Activated CD8-positive, alpha-beta memory T cell treated with anti-CD3 and anti-CD28 coated beads, Interleukin-2, amount 50 U/mL, for 4 hours (primary cell): Measurements from ENCODE around the gene KRTAP9-3.
"Not testable (repeated sequence)": the region's sequence is repeated elsewhere in the genome, so short reads cannot be mapped to it uniquely, and the experiment has no call there.

Experiments used
- DNase-seq: peaks from one replicate; pipeline ENCODE4 v3.0.0-alpha.2; 2020

KRTAP9-3 gene

DNA sequence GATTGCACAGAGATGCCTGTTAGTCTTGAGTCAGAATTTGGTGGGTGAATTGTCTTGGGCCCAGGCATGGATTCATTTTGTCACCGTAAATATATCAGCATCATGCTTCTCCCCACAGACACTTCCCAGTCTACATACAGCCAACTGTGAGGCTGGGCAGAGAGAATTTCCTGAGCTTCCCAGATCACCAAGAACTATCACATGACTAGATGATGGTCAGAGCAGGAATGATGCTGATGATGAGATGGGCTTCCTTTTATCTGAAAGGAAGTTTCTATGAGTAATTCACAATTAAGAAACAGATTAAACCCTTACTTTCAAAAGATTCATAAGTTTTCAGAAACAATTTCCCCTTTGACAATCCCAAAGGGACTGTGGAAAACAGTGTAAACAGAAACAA is 22.6 kb downstream of the KRTAP9-3 start:
- no peak for DNase-seq

DNA sequence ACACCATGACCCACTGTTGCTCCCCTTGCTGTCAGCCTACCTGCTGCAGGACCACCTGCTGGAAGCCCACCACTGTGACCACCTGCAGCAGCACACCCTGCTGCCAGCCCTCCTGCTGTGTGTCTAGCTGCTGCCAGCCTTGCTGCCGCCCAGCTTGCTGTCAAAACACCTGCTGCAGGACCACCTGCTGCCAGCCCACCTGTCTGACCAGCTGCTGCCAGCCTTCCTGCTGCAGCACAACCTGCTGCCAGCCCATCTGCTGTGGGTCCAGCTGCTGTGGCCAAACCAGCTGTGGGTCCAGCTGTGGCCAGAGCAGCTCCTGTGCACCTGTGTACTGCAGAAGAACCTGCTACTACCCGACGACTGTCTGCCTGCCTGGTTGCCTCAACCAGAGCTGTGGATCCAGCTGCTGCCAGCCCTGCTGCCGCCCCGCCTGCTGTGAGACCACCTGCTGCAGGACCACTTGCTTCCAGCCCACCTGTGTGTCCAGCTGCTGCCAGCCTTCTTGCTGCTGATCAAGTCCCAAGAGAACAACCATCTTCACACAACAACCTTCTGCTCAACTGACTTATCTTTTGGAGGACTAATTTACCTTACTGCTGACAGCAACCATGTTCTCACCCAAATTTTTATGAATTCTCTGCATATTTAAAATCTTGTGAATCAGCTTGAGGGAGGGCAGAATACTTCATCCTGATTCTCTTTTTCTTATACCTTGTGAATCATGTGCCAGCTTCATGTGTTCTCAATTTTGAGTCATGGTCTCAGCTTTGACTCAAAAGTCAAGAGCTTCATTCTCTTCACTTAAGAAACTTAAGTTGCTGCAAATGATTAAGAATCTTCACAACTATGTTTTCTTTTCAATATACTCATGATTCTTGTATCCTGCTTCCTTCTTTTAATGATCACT is 23.4 kb downstream of the KRTAP9-3 start, which contains the start of gene KRTAP9-9:
KRTAP9-9 (plus strand) TSS at position 4 of the 910 bp plus-strand sequence.
- not testable (repeated sequence) for DNase-seq

DNA sequence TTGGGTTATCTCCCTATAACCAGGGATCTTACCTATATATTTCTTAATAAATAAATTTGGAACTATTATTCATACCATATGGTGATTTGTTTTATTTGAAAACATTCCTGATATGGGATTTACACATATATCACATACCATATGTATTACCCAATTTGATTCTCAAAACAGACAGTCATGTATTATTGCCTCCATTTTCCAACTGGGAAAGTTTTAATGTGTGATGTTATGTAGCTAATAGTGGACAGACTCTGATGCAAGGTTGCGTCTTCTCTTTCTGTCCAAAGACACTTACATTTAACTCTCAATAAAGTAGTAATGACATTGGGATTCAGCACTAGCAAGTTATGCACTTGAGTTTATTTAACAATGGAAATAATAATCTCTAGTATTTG is 24.0 kb downstream of the KRTAP9-3 start:
- DNase-seq: no peak

DNA sequence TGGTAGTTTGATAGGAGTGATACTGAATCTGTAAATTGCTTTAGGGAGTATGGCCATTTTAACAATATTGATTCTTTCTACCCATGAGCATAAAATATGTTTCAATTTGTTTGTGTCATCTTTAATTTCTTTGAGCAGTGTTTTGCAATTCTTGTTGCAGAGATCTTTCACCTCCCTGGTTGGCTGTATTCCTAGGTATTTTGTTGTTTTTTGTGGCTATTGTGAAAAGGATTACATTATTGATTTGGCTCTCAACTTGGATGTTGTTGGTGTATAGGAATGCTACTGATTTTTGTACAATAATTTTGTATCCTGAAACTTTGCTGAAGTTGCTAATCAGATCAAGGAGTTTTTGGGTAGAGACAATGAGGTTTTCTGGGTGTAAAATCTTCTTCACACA is 26.2 kb downstream of the KRTAP9-3 start:
- no peak for DNase-seq

GRCh38 chr17:41263212-41263611 is 31.0 kb downstream of the KRTAP9-3 start:
- no peak for DNase-seq

GRCh38 chr17:41264599-41264998 is 32.4 kb downstream of the KRTAP9-3 start:
- DNase-seq: no peak

DNA sequence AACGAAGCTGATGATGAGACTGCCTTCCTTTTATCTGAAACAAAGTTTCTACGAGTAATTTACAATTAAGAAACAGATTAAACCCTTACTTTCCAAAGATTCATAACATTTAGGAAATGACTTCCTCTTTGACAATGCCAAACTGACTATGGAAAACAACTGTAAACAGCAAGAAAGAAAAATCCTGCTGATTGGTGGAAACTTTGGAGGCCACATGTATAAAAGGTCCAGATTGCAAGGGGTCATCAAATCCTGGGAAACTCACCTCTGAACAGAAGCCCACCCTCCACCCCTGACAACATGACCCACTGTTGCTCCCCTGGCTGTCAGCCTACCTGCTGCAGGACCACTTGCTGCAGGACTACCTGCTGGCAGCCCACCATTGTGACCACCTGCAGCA is 32.8 kb downstream of the KRTAP9-3 start, which contains the start of gene KRTAP9-6:
KRTAP9-6 (plus strand) TSS at position 301 of the 400 bp plus-strand sequence; CDS start at position 301, 0 bp downstream.
- no peak for DNase-seq

GRCh38 chr17:41267711-41268110 is 35.5 kb downstream of the KRTAP9-3 start:
- DNase-seq: no peak

- DNase-seq: not testable (repeated sequence)
Observed at GRCh38 chr17:41271323-41271722, 39.1 kb downstream of the KRTAP9-3 start.

DNA sequence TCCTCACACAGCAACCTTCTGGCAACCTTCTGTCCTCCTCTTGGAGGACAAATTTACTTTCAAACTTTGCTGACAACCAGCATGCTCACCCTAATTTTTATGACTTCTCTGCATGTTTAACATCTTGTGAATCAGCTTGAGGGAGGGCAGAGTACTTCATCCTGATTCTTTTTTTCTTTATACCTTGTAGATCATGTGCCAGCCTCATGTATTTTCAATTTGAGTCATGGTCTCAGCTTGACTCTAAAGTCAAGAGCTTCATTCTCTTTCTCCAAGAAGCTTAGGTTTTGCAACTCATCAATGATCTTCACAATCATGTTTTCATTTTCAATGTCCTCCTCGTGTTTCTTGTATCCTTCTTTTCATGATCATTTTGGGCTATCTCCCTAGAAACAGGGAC is 39.6 kb downstream of the KRTAP9-3 start:
- DNase-seq: no peak

DNA sequence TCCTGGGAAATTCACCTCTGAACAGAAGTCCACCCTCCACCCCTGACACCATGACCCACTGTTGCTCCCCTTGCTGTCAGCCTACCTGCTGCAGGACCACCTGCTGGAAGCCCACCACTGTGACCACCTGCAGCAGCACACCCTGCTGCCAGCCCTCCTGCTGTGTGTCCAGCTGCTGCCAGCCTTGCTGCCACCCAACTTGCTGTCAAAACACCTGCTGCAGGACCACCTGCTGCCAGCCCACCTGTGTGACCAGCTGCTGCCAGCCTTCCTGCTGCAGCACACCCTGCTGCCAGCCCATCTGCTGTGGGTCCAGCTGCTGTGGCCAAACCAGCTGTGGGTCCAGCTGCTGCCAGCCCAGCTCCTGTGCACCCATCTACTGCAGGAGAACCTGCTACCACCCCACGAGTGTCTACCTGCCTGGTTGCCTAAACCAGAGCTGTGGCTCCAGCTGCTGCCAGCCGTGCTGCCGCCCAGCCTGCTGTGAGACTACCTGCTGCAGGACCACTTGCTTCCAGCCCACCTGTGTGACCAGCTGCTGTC is 43.5 kb downstream of the KRTAP9-3 start, which contains the start of gene KRTAP9-7:
KRTAP9-7 (plus strand) TSS at position 51 of the 543 bp plus-strand sequence; CDS start at position 51, 0 bp downstream.
- not testable (repeated sequence) for DNase-seq

DNA sequence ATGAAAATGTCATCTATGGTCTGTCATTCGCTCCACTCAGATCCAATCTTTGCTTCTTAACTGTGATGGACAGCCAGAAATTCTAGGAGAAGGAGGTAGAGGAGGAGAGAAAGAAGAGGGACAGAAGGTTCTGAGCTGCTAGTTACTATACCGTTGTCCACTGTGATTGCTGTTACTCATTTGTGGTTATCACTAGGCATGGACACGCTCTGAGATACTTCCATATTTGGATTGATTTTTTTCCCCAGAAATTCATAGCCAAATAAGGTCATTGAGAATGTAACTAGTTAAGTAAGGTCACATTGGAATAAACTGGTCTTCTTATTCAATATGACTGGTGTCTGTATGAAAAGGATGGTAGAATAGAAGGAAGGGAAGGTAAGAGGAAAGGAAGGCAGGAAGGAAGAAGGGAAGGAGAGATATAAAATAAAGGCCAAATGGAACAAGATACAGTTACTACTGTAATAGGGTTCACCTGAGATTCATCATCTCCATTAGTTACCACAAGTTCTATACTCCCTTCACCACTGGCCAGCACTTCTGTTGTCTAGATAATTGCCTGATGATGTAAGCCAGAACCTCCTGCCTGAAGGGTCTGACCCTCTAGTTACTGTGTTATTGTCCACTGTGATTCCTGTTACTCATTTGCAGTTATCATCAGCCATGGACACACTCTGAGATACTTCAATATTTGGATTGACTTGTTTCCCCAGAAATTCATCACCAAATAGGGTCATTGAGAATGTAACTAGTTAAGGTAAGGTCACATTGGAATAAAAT is 46.1 kb downstream of the KRTAP9-3 start:
- no peak for DNase-seq
